Activated T-cell treated with anti-CD3 and anti-CD28 coated beads for 4 hours (primary cell): ENCODE results near the gene JAK3.

Source experiments
- DNase-seq: peaks from one replicate; pipeline ENCODE4 v3.0.0-alpha.2; 2020

The JAK3 gene

GRCh38 chr19:17865364-17866311, 17.9 kb upstream of the JAK3 start:
- no peak for DNase-seq

- DNase-seq, result no peak
Observed at GRCh38 chr19:17863520-17864182, 15.9 kb upstream of the JAK3 start.

GRCh38 chr19:17862711-17863519, 15.1 kb upstream of the JAK3 start:
- no peak for DNase-seq

GRCh38 chr19:17861542-17862402, 14.0 kb upstream of the JAK3 start:
- no peak for DNase-seq

- DNase-seq, result no peak
Observed at GRCh38 chr19:17860993-17861360, 13.2 kb upstream of the JAK3 start.

GRCh38 chr19:17860331-17860992, 12.7 kb upstream of the JAK3 start:
- DNase-seq, result no peak

- DNase-seq, result peak; percentile 96
Observed at GRCh38 chr19:17859533-17860330, 11.9 kb upstream of the JAK3 start, which contains the start of gene RPL18A. RPL18A (plus strand) TSS chr19:17859910; CDS start chr19:17859957, 47 bp downstream.

- peak; percentile 91 for DNase-seq
Observed at GRCh38 chr19:17855280-17856152, 7.7 kb upstream of the JAK3 start.

GRCh38 chr19:17854061-17854460, 6.3 kb upstream of the JAK3 start:
- DNase-seq, result no peak

- no peak for DNase-seq
Observed at GRCh38 chr19:17848595-17849292, 962 bp upstream of the JAK3 start.

- no peak for DNase-seq
Observed at GRCh38 chr19:17846146-17846545, 1.6 kb downstream of the JAK3 start.

- no peak for DNase-seq
Observed at GRCh38 chr19:17843908-17844490, 3.8 kb downstream of the JAK3 start.

GRCh38 chr19:17843292-17843827, 4.4 kb downstream of the JAK3 start:
- DNase-seq, result no peak

- DNase-seq, result no peak
Observed at GRCh38 chr19:17842663-17843291, 5.0 kb downstream of the JAK3 start.

GRCh38 chr19:17841810-17842662, 5.7 kb downstream of the JAK3 start:
- DNase-seq, result peak; percentile 58

GRCh38 chr19:17841371-17841809, 6.4 kb downstream of the JAK3 start:
- DNase-seq, result no peak

GRCh38 chr19:17840019-17840418, 7.8 kb downstream of the JAK3 start:
- DNase-seq, result no peak
